ENCODE measurements around the gene VPS39.
A peak's percentile ranks its signal among the peaks of the same experiment; 100 is the strongest.

VPS39 gene

DNA sequence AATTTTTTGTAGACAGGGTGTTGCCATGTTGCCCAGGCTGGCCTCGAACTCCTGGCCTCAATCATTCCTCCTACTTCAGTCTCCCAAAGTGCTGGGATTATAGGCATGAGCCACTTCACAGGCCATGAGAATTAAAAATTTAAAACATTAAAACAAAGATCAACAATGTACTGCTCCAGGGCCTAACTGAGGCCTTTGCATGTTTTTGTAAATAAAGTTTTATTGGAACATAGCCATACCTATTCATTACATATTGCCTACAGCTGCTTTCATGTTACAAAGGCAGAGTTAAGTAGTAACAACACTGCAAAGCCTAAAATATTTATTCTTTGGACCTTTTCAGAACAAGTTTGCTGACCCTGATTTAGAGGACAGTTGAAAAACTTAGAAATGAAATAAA lies 9.6 kb downstream of the VPS39 start:
- TF ChIP-seq, protein P1, sequence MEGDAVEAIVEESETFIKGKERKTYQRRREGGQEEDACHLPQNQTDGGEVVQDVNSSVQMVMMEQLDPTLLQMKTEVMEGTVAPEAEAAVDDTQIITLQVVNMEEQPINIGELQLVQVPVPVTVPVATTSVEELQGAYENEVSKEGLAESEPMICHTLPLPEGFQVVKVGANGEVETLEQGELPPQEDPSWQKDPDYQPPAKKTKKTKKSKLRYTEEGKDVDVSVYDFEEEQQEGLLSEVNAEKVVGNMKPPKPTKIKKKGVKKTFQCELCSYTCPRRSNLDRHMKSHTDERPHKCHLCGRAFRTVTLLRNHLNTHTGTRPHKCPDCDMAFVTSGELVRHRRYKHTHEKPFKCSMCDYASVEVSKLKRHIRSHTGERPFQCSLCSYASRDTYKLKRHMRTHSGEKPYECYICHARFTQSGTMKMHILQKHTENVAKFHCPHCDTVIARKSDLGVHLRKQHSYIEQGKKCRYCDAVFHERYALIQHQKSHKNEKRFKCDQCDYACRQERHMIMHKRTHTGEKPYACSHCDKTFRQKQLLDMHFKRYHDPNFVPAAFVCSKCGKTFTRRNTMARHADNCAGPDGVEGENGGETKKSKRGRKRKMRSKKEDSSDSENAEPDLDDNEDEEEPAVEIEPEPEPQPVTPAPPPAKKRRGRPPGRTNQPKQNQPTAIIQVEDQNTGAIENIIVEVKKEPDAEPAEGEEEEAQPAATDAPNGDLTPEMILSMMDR (IDR thresholded peaks at IDR 0.05; ENCODE audit: insufficient read depth, low read length), result no peak
- TF ChIP-seq POLR2AphosphoS5 (IDR thresholded peaks at IDR 0.05; ENCODE audit: low read depth), result no peak
- TF ChIP-seq GABPA (IDR thresholded peaks at IDR 0.05; ENCODE audit: low read depth), result no peak
- TF ChIP-seq SPI1 (IDR thresholded peaks at IDR 0.05; ENCODE audit: borderline replicate concordance, low read depth), result no peak
- TF ChIP-seq, protein P2, sequence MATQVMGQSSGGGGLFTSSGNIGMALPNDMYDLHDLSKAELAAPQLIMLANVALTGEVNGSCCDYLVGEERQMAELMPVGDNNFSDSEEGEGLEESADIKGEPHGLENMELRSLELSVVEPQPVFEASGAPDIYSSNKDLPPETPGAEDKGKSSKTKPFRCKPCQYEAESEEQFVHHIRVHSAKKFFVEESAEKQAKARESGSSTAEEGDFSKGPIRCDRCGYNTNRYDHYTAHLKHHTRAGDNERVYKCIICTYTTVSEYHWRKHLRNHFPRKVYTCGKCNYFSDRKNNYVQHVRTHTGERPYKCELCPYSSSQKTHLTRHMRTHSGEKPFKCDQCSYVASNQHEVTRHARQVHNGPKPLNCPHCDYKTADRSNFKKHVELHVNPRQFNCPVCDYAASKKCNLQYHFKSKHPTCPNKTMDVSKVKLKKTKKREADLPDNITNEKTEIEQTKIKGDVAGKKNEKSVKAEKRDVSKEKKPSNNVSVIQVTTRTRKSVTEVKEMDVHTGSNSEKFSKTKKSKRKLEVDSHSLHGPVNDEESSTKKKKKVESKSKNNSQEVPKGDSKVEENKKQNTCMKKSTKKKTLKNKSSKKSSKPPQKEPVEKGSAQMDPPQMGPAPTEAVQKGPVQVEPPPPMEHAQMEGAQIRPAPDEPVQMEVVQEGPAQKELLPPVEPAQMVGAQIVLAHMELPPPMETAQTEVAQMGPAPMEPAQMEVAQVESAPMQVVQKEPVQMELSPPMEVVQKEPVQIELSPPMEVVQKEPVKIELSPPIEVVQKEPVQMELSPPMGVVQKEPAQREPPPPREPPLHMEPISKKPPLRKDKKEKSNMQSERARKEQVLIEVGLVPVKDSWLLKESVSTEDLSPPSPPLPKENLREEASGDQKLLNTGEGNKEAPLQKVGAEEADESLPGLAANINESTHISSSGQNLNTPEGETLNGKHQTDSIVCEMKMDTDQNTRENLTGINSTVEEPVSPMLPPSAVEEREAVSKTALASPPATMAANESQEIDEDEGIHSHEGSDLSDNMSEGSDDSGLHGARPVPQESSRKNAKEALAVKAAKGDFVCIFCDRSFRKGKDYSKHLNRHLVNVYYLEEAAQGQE (IDR thresholded peaks at IDR 0.05; ENCODE audit: insufficient replicate concordance, low read depth), result no peak
- Histone ChIP-seq H3K4me3 (replicated peaks; ENCODE audit: insufficient read depth, low read length) (no peak overlapping the region), H3K27ac (replicated peaks) (no peak overlapping the region), H3K27me3 (ENCODE audit: insufficient read depth, poor library complexity, severe bottlenecking) (no peaks in the 10 kb centered on the region)
- DNase-seq (ENCODE audit: low read depth in 1 of 2, low spot score in 1 of 2), result no peak

GRCh38 chr15:42194513-42194912 lies 13.6 kb downstream of the VPS39 start:
- Histone ChIP-seq H3K27me3 (ENCODE audit: insufficient read depth, poor library complexity, severe bottlenecking) (no peaks in the 10 kb centered on the region), H3K4me3 (replicated peaks; ENCODE audit: insufficient read depth, low read length) (no peak overlapping the region), H3K27ac (replicated peaks) (no peak overlapping the region)
- TF ChIP-seq GABPA (IDR thresholded peaks at IDR 0.05; ENCODE audit: low read depth), result no peak
- TF ChIP-seq POLR2AphosphoS5 (IDR thresholded peaks at IDR 0.05; ENCODE audit: low read depth), result no peak
- TF ChIP-seq, protein P2 (IDR thresholded peaks at IDR 0.05; ENCODE audit: insufficient replicate concordance, low read depth), result no peak
- TF ChIP-seq, protein P1 (IDR thresholded peaks at IDR 0.05; ENCODE audit: insufficient read depth, low read length), result no peak
- no peak for TF ChIP-seq SPI1 (IDR thresholded peaks at IDR 0.05; ENCODE audit: borderline replicate concordance, low read depth)
- DNase-seq (ENCODE audit: low read depth in 1 of 2, low spot score in 1 of 2), result peak; percentile 29 to 61

DNA sequence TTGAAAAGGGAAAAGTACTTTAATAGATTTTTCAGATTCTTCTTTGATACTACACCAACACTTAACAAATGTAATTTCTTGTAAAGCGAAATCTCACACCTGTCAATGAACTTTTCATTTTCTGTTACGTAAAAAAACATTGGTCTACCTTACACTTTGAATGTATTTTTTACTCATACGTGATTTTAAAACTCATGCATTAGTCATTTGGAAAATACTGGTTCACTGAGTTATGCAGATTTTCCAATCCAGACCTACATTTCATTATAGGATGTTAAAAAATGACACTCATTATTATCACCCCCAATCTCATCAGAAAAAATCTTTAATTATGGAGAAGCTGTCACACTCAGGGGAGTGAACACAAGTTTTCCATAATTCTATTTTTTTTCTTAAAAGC lies 14.7 kb downstream of the VPS39 start:
- H3K27ac ChIP-seq (replicated peaks), result no peak overlapping the region
- H3K27me3 ChIP-seq (ENCODE audit: insufficient read depth, poor library complexity, severe bottlenecking), result no peaks in the 10 kb centered on the region
- TF ChIP-seq, protein P1 (IDR thresholded peaks at IDR 0.05; ENCODE audit: insufficient read depth, low read length), result no peak
- TF ChIP-seq SPI1 (IDR thresholded peaks at IDR 0.05; ENCODE audit: borderline replicate concordance, low read depth), result no peak
- no peak for TF ChIP-seq POLR2AphosphoS5 (IDR thresholded peaks at IDR 0.05; ENCODE audit: low read depth)
- TF ChIP-seq, protein P2 (IDR thresholded peaks at IDR 0.05; ENCODE audit: insufficient replicate concordance, low read depth), result no peak
- TF ChIP-seq GABPA (IDR thresholded peaks at IDR 0.05; ENCODE audit: low read depth), result no peak

More for the DNA sequence above, 14.7 kb downstream of the VPS39 start:
- H3K4me3 ChIP-seq (replicated peaks; ENCODE audit: insufficient read depth, low read length), result no peak overlapping the region
- no peak for DNase-seq (ENCODE audit: low read depth in 1 of 2, low spot score in 1 of 2)

Measured in HL-60 (cell line).